Endothelial cell of umbilical vein (primary cell): ENCODE measurements around the gene BCL7A. TPM values are rescaled to one million over a fixed set of nuclear protein-coding genes. Genes with fewer than 3 reads are reported as not detected.

Experiments
- BruUV-seq: library from RNA; stranded (reverse); fragments of 400-500 nt; replicated peaks from 2 replicates; lab custom pipeline; 2021; lab: Mats Ljungman, UMichigan
- CTCF ChIA-PET: fragments of 300-600, 350-600 bp; sonication (Branson Sonifier 250); formaldehyde crosslinking; loops from one replicate; lab custom pipeline; 2021; ENCODE audit warnings: antibody characterized with exemption, inconsistent platforms; lab: Charles Lee
- POLR2A ChIA-PET: fragments of 300-600, 350-600 bp; sonication (Branson Sonifier 250); formaldehyde crosslinking; loops from one replicate; lab custom pipeline; 2021; ENCODE audit warnings: antibody characterized with exemption, inconsistent platforms; lab: Charles Lee
- DNase-seq: peaks from one replicate; pipeline ENCODE4 v3.0.0-alpha.2; 2011; ENCODE audit warnings: low read depth, low spot score
- FAIRE-seq: peaks from 2 replicates; lab custom pipeline; 2011; peaks lifted over from hg19 to GRCh38; lab: Jason Lieb, UNC
- H2AFZ ChIP-seq: 2 replicates; pipeline ENCODE4 v1.6.0; 2012; ENCODE audit warnings: low read depth, low read length, control low read depth, inconsistent platforms
- H3K27ac ChIP-seq: 2 replicates; pipeline ENCODE4 v1.5.1; 2011; ENCODE audit warnings: low read depth, mild to moderate bottlenecking, control low read depth, low read length, moderate library complexity; ENCODE audit not compliant: insufficient read depth
- H3K27me3 ChIP-seq, 2 experiments: 2 replicates each; pipeline versions ENCODE4 v1.6.0 to v1.6.1; 2011; ENCODE audit warnings: low read length in 2 of 2, mixed read lengths in 1 of 2; ENCODE audit not compliant: control insufficient read depth in 2 of 2, insufficient read depth in 2 of 2
- H3K36me3 ChIP-seq, 2 experiments: 2 replicates in 1 of 2; 3 replicates in 1 of 2; pipeline ENCODE4 v1.5.1; 2011; ENCODE audit warnings: low read length in 2 of 2, mild to moderate bottlenecking in 1 of 2, moderate library complexity in 1 of 2; ENCODE audit not compliant: control insufficient read depth in 2 of 2, insufficient read depth in 2 of 2; ENCODE audit errors: extremely low read depth in 1 of 2
- H3K4me1 ChIP-seq: 3 replicates; pipeline ENCODE4 v1.5.1; 2011; ENCODE audit warnings: mild to moderate bottlenecking, low read length; ENCODE audit not compliant: control insufficient read depth, insufficient read depth; ENCODE audit errors: extremely low read depth
- H3K4me2 ChIP-seq: 2 replicates; pipeline ENCODE4 v1.6.1; 2011; ENCODE audit warnings: low read length, control low read depth, mixed read lengths; ENCODE audit not compliant: insufficient read depth
- H3K4me3 ChIP-seq, 3 experiments: fragments of 200-600 bp in 1 of 3; sonication (generic), shearing (Covaris generic) in 1 of 3; replicated peaks in 1 of 3; 2 replicates each; pipeline ENCODE4 v1.5.1; 2011 to 2016; ENCODE audit warnings: control low read depth in 3 of 3, low read length in 3 of 3, mild to moderate bottlenecking in 2 of 3, inconsistent platforms in 1 of 3, low read depth in 1 of 3, moderate library complexity in 1 of 3; ENCODE audit not compliant: insufficient read depth in 1 of 3
- H3K79me2 ChIP-seq: 2 replicates; pipeline ENCODE4 v1.6.0; 2012; ENCODE audit warnings: low read length, inconsistent platforms; ENCODE audit not compliant: control insufficient read depth, insufficient read depth
- H3K9ac ChIP-seq: replicated peaks from 2 replicates; pipeline ENCODE3; 2011; ENCODE audit warnings: low read length, control low read depth; ENCODE audit not compliant: insufficient read depth; ENCODE audit errors: extremely low read depth
- H3K9me1 ChIP-seq: replicated peaks from 3 replicates; pipeline ENCODE4 v1.6.0; 2011; ENCODE audit warnings: mild to moderate bottlenecking, low read length; ENCODE audit not compliant: control insufficient read depth, insufficient read depth; ENCODE audit errors: extremely low read depth
- H3K9me3 ChIP-seq: replicated peaks from 2 replicates; pipeline ENCODE4 v1.5.1; 2012; ENCODE audit warnings: low read length, inconsistent platforms; ENCODE audit not compliant: control insufficient read depth, insufficient read depth
- H4K20me1 ChIP-seq: replicated peaks from 2 replicates; pipeline ENCODE3; 2011; ENCODE audit warnings: mild to moderate bottlenecking, low read length; ENCODE audit not compliant: control insufficient read depth, insufficient read depth; ENCODE audit errors: extremely low read depth
- EZH2 ChIP-seq: IDR thresholded peaks from 2 replicates; pipeline ENCODE4 v1.6.1; 2012; ENCODE audit warnings: borderline replicate concordance, low read depth, mild to moderate bottlenecking, moderate library complexity, low read length, inconsistent platforms; ENCODE audit not compliant: severe bottlenecking
- GATA2 ChIP-seq: IDR thresholded peaks from 2 replicates; pipeline ENCODE4 v1.7.0; 2011; ENCODE audit warnings: low read depth, mild to moderate bottlenecking, moderate library complexity, mixed read lengths, low read length; ENCODE audit not compliant: insufficient read length, insufficient read depth
- MAX ChIP-seq: IDR thresholded peaks from 2 replicates; pipeline ENCODE4 v1.6.1; 2011; ENCODE audit not compliant: insufficient read depth, insufficient read length
- POLR2AphosphoS5 ChIP-seq: IDR thresholded peaks from 2 replicates; pipeline ENCODE4 v1.6.1; 2012; ENCODE audit warnings: low read depth, mild to moderate bottlenecking, control low read depth, low read length, moderate library complexity; ENCODE audit not compliant: insufficient read depth
- dilution Hi-C: fragments of 300-500 bp; cut with MboI; formaldehyde crosslinking; loops from one replicate; pipeline ENCODE4 v1.15.0; 2019; ENCODE audit warnings: low sequenced_read_pairs; ENCODE audit not compliant: extremely low pct_ligation_motif_present
- intact Hi-C: fragments of 100-400 bp; cut with micrococcal nuclease; formaldehyde crosslinking; loops from one replicate; pipeline ENCODE4 v1.10.0; 2022
- polyA plus RNA-seq, 4 experiments: library from polyadenylated mRNA; depleted of rRNA in 3 of 4; stranded (reverse) in 3 of 4; unstranded in 1 of 4; fragments of >200 nt; gene quantifications; 2 replicates each; pipeline versions ENCODE4 v1.2.1 to v1.2.3, GENCODE V29; 2011 to 2012; ENCODE audit warnings: missing spikeins in 1 of 4
- total RNA-seq: library from RNA; stranded (reverse); gene quantifications from 2 replicates; pipeline ENCODE4 v1.2.3, GENCODE V29; 2021

Gene BCL7A
- total and polyA plus RNA-seq, 2 donors (not counting 3 experiments of a cell fraction or from before 2014, with no cell fraction given), result 9.7 to 11.1 TPM

DNA sequence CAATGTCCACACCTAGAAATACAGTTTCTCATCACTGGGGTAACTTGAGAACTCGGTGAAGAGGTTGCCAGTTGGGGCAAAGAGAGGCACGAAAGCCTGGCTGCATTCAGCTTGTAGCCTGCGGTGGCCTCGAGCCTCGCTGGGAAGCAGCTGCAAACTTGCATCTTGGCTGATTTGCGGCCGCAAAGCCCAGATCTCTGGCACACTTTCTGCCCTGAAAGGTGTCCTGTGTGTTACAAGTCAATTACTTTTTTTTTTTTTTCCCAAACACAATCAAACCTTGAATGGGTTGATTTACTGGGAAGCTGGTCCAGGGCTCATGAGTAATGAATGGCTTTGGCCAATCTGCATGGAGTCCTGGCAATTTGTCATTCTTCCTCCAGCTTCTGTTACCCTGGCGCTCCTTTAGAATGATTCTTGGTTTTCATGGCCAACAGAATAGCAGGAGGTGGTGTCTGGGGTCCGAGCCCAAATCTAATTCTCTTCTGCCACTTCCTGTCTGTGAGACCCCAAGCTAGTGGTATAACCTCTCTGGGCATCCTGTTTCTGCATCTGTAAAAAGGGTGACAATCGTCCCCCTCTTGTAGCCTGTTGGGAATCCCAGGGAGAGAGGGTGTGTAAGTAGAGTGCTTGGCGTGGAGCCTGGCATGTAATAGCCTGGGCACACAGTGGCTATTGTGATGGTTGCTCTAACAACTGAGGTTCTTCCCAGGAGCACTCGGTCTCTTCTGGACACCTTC, 6.7 kb downstream of the BCL7A start:
- Histone ChIP-seq H3K9me3 (no peaks in the 10 kb centered on the region), H3K9me1 (no peaks in the 10 kb centered on the region), H3K27me3 (no peaks in the 10 kb centered on the region), H3K4me3 (no peak overlapping the region), H3K4me2 (no peak overlapping the region), H3K9ac (no peak overlapping the region), H3K27ac (no peak overlapping the region), H4K20me1 (no peaks in the 10 kb centered on the region), H3K36me3 (no peaks in the 10 kb centered on the region), H3K79me2 (peaks cover 21% of the 10 kb centered on the region), H3K4me1 (peaks cover 8% of the 10 kb centered on the region), H2AFZ (no peak overlapping the region)
- no peak for FAIRE-seq
- intact Hi-C loops (no loop called here), dilution Hi-C loops (no loop called here)
- CTCF ChIA-PET, result interaction anchor here (0.7 to 1.8 kb wide), 9 partner anchors 14 to 163 kb away, joined by 3 to 6 read pairs (median 3); partner anchors contain the start of gene CFAP251
- no TSS peak for BruUV-seq
- no peak for DNase-seq
- no peak for TF ChIP-seq POLR2AphosphoS5
- no peak for TF ChIP-seq GATA2
- TF ChIP-seq MAX, result no peak
- no peak for TF ChIP-seq EZH2
- POLR2A ChIA-PET, result no interaction called here

DNA sequence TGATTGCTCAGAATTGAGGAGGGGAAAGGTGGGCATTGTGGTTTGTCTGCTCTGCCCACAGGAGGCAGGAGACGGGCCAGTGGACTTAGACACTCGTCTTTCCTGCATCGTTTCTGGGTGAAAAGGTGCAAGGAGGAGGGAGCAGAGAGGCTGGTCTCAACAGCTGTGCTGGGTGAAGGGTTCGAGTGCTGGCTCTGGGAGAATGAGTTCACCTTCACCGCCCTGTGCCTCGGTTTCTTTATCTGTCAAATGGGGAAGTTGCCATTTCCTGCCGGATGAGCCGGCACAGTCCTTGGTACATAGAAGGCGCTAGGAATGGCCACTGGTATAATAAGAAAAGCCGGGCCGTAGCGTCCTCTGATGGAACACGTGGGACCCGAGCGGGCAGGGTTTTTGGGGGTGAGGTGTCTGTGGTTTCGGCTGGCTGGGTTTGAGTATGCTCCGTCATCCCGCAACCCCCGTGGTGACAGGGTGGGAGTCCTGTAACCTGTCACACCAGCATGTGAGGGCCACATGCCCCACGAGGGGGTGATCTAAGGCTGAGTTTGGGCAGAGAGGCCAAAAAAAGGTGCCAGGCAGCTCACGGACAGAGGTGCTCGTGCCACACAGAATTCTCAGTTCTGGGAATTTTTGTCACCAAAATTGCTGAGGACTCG, 7.3 kb downstream of the BCL7A start:
- Histone ChIP-seq H2AFZ (no peak overlapping the region), H3K9me3 (no peaks in the 10 kb centered on the region), H3K4me2 (no peak overlapping the region), H4K20me1 (no peaks in the 10 kb centered on the region), H3K4me1 (peaks cover under 1% of the 10 kb centered on the region), H3K79me2 (peaks cover 16% of the 10 kb centered on the region), H3K27me3 (no peaks in the 10 kb centered on the region), H3K27ac (no peak overlapping the region), H3K9ac (no peak overlapping the region), H3K36me3 (no peaks in the 10 kb centered on the region), H3K9me1 (no peaks in the 10 kb centered on the region), H3K4me3 (no peak overlapping the region)
- DNase-seq (no peak), FAIRE-seq (no peak)
- ChIA-PET CTCF (interaction anchor here (0.7 to 1.8 kb wide), 6 partner anchors 15 to 162 kb away, joined by 3 to 6 read pairs (median 4); partner anchors contain the start of gene CFAP251), POLR2A (no interaction called here)
- dilution Hi-C loops (no loop called here), intact Hi-C loops (no loop called here)
- TF ChIP-seq GATA2, result no peak
- no TSS peak for BruUV-seq
